H9 (cell line): ENCODE results near the gene ADGRB3. TPM values are rescaled to one million over a fixed set of nuclear protein-coding genes. Genes with fewer than 3 reads are reported as not detected.

Source experiments
- DNase-seq: peaks from one replicate; pipeline ENCODE4 v3.0.0-alpha.2; 2017
- H2AFZ ChIP-seq: one replicate; pipeline ENCODE4 v1.6.1; 2013; ENCODE audit warnings: mild to moderate bottlenecking, low read length, control low read depth, moderate library complexity
- H2AK5ac ChIP-seq: 2 replicates; pipeline ENCODE4 v1.6.1; 2013; ENCODE audit warnings: low read length, control low read depth, mixed read lengths; ENCODE audit not compliant: insufficient read length
- H2BK120ac ChIP-seq: one replicate; pipeline ENCODE4 v1.6.1; 2013; ENCODE audit warnings: low read depth, mild to moderate bottlenecking, low read length, control low read depth, inconsistent platforms; ENCODE audit not compliant: poor library complexity, severe bottlenecking
- H2BK12ac ChIP-seq: 2 replicates; pipeline ENCODE4 v1.6.1; 2013; ENCODE audit warnings: low read length, control low read depth, mixed read lengths, low read depth; ENCODE audit not compliant: insufficient read length
- H2BK15ac ChIP-seq: 2 replicates; pipeline ENCODE4 v1.6.1; 2013; ENCODE audit warnings: low read depth, low read length, control low read depth
- H2BK20ac ChIP-seq: one replicate; pipeline ENCODE4 v1.6.1; 2013; ENCODE audit warnings: low read depth, mild to moderate bottlenecking, low read length, control low read depth, inconsistent platforms; ENCODE audit not compliant: poor library complexity, severe bottlenecking
- H2BK5ac ChIP-seq: 2 replicates; pipeline ENCODE4 v1.6.1; 2013; ENCODE audit warnings: low read length, control low read depth, mixed read lengths; ENCODE audit not compliant: insufficient read length
- H3K14ac ChIP-seq: 2 replicates; pipeline ENCODE4 v1.6.1; 2013; ENCODE audit warnings: low read length, control low read depth; ENCODE audit not compliant: insufficient read depth
- H3K18ac ChIP-seq: 2 replicates; pipeline ENCODE4 v1.6.1; 2013; ENCODE audit warnings: low read depth, mild to moderate bottlenecking, mixed read lengths, low read length, control low read depth; ENCODE audit not compliant: insufficient read length
- H3K23ac ChIP-seq: 2 replicates; pipeline ENCODE4 v1.6.1; 2013; ENCODE audit warnings: low read length, control low read depth, mixed read lengths, low read depth; ENCODE audit not compliant: insufficient read length
- H3K23me2 ChIP-seq: 2 replicates; pipeline ENCODE4 v1.6.1; 2013; ENCODE audit warnings: low read depth, mild to moderate bottlenecking, mixed read lengths, low read length, control low read depth; ENCODE audit not compliant: insufficient read length, poor library complexity, severe bottlenecking
- H3K27ac ChIP-seq: 2 replicates; pipeline ENCODE4 v1.5.1; 2013; ENCODE audit warnings: low read length, control low read depth, mixed read lengths, low read depth; ENCODE audit not compliant: insufficient read length
- H3K27me3 ChIP-seq: 2 replicates; pipeline ENCODE4 v1.6.1; 2013; ENCODE audit warnings: low read length, control low read depth, inconsistent platforms; ENCODE audit not compliant: insufficient read depth
- H3K4ac ChIP-seq: 2 replicates; pipeline ENCODE4 v1.6.1; 2013; ENCODE audit warnings: low read depth, mild to moderate bottlenecking, control low read depth, inconsistent platforms, low read length, moderate library complexity
- H3K4me1 ChIP-seq: 2 replicates; pipeline ENCODE4 v1.6.1; 2013; ENCODE audit warnings: low read length, control low read depth, inconsistent platforms; ENCODE audit not compliant: insufficient read depth
- H3K4me2 ChIP-seq: 2 replicates; pipeline ENCODE4 v1.6.1; 2013; ENCODE audit warnings: low read length, control low read depth, mixed read lengths; ENCODE audit not compliant: insufficient read length, insufficient read depth
- H3K56ac ChIP-seq: 2 replicates; pipeline ENCODE4 v1.6.1; 2013; ENCODE audit warnings: low read depth, mild to moderate bottlenecking, mixed read lengths, low read length, control low read depth; ENCODE audit not compliant: insufficient read length
- H3K79me1 ChIP-seq: 2 replicates; pipeline ENCODE4 v1.6.1; 2013; ENCODE audit warnings: low read depth, mild to moderate bottlenecking, moderate library complexity, low read length, control low read depth, inconsistent platforms; ENCODE audit not compliant: insufficient read depth, poor library complexity, severe bottlenecking
- H3K79me2 ChIP-seq: 2 replicates; pipeline ENCODE4 v1.6.1; 2013; ENCODE audit warnings: low read length, control low read depth, inconsistent platforms; ENCODE audit not compliant: insufficient read depth
- H3K9ac ChIP-seq: 2 replicates; pipeline ENCODE4 v1.6.1; 2013; ENCODE audit warnings: low read length, control low read depth, mixed read lengths; ENCODE audit not compliant: insufficient read length; ENCODE audit errors: extremely low read depth
- H3K9me3 ChIP-seq: one replicate; pipeline ENCODE4 v1.6.1; 2013; ENCODE audit warnings: low read depth, low read length, inconsistent platforms; ENCODE audit not compliant: control insufficient read depth
- H3T11ph ChIP-seq: one replicate; pipeline ENCODE4 v1.6.1; 2013; ENCODE audit warnings: mild to moderate bottlenecking, low read length, control low read depth, inconsistent platforms
- H4K20me1 ChIP-seq: one replicate; pipeline ENCODE4 v1.6.1; 2013; ENCODE audit not compliant: control insufficient read depth, insufficient read length, insufficient read depth
- H4K5ac ChIP-seq: 2 replicates; pipeline ENCODE4 v1.6.1; 2013; ENCODE audit warnings: low read depth, mild to moderate bottlenecking, mixed read lengths, low read length, control low read depth; ENCODE audit not compliant: insufficient read length
- H4K8ac ChIP-seq: replicated peaks from 2 replicates; pipeline ENCODE4 v1.6.1; 2013; ENCODE audit warnings: low read length, control low read depth, mixed read lengths, low read depth; ENCODE audit not compliant: insufficient read length
- H4K91ac ChIP-seq: 2 replicates; pipeline ENCODE4 v1.6.1; 2013; ENCODE audit warnings: low read depth, mild to moderate bottlenecking, moderate library complexity, mixed read lengths, low read length, control low read depth; ENCODE audit not compliant: insufficient read length
- H3K27ac Mint-ChIP-seq, 3 experiments: 2 replicates in 2 of 3; 3 replicates in 1 of 3; pipeline ENCODE4 v1.8.0; 2020 to 2021; ENCODE audit warnings: mixed read lengths in 3 of 3, mild to moderate bottlenecking in 1 of 3, moderate library complexity in 1 of 3
- H3K27me3 Mint-ChIP-seq: 2 replicates; pipeline ENCODE4 v1.8.0; 2021; ENCODE audit warnings: low read depth, mild to moderate bottlenecking, moderate library complexity, mixed read lengths
- H3K36me3 Mint-ChIP-seq, 3 experiments: 2 replicates in 2 of 3; 3 replicates in 1 of 3; pipeline ENCODE4 v1.8.0; 2020 to 2021; ENCODE audit warnings: low read depth in 3 of 3, mixed read lengths in 3 of 3; ENCODE audit not compliant: insufficient read depth in 1 of 3
- H3K4me1 Mint-ChIP-seq, 2 experiments: 2 replicates each; pipeline ENCODE4 v1.8.0; 2020; ENCODE audit warnings: mixed read lengths in 2 of 2
- H3K4me3 Mint-ChIP-seq, 2 experiments: 2 replicates in 1 of 2; 3 replicates in 1 of 2; pipeline ENCODE4 v1.8.0; 2020 to 2021; ENCODE audit warnings: mild to moderate bottlenecking in 2 of 2, mixed read lengths in 2 of 2, moderate library complexity in 1 of 2
- H3K9me3 Mint-ChIP-seq, 2 experiments: 2 replicates in 1 of 2; 3 replicates in 1 of 2; pipeline ENCODE4 v1.8.0; 2020; ENCODE audit warnings: mild to moderate bottlenecking in 2 of 2, mixed read lengths in 2 of 2, moderate library complexity in 1 of 2
- CTCF ChIP-seq: fragments of 200-600 bp; sonication (generic); conservative IDR thresholded peaks from 3 replicates; pipeline ENCODE4 v1.8.0; 2021; ENCODE audit warnings: antibody characterized with exemption, mild to moderate bottlenecking
- WGBS: extraction: QIAGEN DNeasy Blood & Tissue Kit; methylation state at CpG from one replicate; pipeline ENCODE4 v1.1.7; 2013; ENCODE audit warnings: missing lambda C conversion rate, low lambda C conversion rate, mixed read lengths; ENCODE audit not compliant: insufficient read length; ENCODE audit errors: extremely low coverage; 5-methylcytosine and 5-hydroxymethylcytosine counted together
- total RNA-seq: library from RNA; stranded (reverse); gene quantifications from 2 replicates; pipeline ENCODE4 v1.2.1, GENCODE V29; 2021

The ADGRB3 gene
- total RNA-seq, 1 experiment from 2014 or later, result 0.37 TPM

- no peaks in the 10 kb centered on the region for H3K23me2 ChIP-seq
- H2BK15ac ChIP-seq, result no peak overlapping the region
- no peaks in the 10 kb centered on the region for H3K9me3 ChIP-seq
- H2BK12ac ChIP-seq, result no peak overlapping the region
- no peak overlapping the region for H3K27ac ChIP-seq
- H3K4ac ChIP-seq, result no peak overlapping the region
- no peak overlapping the region for H4K8ac ChIP-seq
- no peak overlapping the region for H3K18ac ChIP-seq
- H3K27me3 ChIP-seq, result no peaks in the 10 kb centered on the region
- no peak overlapping the region for H3K23ac ChIP-seq
- no peak overlapping the region for H4K91ac ChIP-seq
- H2BK120ac ChIP-seq, result no peak overlapping the region
- Mint-ChIP-seq H3K27me3 (no peaks in the 10 kb centered on the region), H3K4me1 (peaks cover 4 to 7% of the 10 kb centered on the region in 2 experiments), H3K9me3 (no peaks in the 10 kb centered on the region), H3K4me3 (no peak overlapping the region), H3K27ac (no peak overlapping the region), H3K36me3 (no peaks in the 10 kb centered on the region)
- TF ChIP-seq CTCF, result no peak
- no peak overlapping the region for H2AK5ac ChIP-seq
- no peak overlapping the region for H4K5ac ChIP-seq
- H2BK5ac ChIP-seq, result no peak overlapping the region
- H3T11ph ChIP-seq, result no peak overlapping the region
- H3K79me2 ChIP-seq, result no peaks in the 10 kb centered on the region
- H3K9ac ChIP-seq, result no peak overlapping the region
- no peak for DNase-seq
- H3K14ac ChIP-seq, result no peak overlapping the region
- WGBS, result no CpG with 5 or more reads among the region's 4 CpGs
- no peaks in the 10 kb centered on the region for H3K79me1 ChIP-seq
- H3K4me2 ChIP-seq, result no peak overlapping the region
- H3K56ac ChIP-seq, result no peak overlapping the region
- H2BK20ac ChIP-seq, result no peak overlapping the region
- H3K4me1 ChIP-seq, result no peaks in the 10 kb centered on the region
- H2AFZ ChIP-seq, result no peak overlapping the region
- H4K20me1 ChIP-seq, result no peaks in the 10 kb centered on the region
These were observed 60.3 kb downstream of the ADGRB3 start for GRCh38 chr6:68695403-68695802.
